ENCODE results near the gene HSPB7.
A peak's percentile ranks its signal among the peaks of the same experiment; 100 is the strongest.
"Not testable (repeated sequence)": the region's sequence is repeated elsewhere in the genome, so short reads cannot be mapped to it uniquely, and the experiment has no call there.

HSPB7 gene

GRCh38 chr1:16048573-16049189 lies 30.8 kb upstream of the HSPB7 start:
- peak; percentile 62 for DNase-seq

DNA sequence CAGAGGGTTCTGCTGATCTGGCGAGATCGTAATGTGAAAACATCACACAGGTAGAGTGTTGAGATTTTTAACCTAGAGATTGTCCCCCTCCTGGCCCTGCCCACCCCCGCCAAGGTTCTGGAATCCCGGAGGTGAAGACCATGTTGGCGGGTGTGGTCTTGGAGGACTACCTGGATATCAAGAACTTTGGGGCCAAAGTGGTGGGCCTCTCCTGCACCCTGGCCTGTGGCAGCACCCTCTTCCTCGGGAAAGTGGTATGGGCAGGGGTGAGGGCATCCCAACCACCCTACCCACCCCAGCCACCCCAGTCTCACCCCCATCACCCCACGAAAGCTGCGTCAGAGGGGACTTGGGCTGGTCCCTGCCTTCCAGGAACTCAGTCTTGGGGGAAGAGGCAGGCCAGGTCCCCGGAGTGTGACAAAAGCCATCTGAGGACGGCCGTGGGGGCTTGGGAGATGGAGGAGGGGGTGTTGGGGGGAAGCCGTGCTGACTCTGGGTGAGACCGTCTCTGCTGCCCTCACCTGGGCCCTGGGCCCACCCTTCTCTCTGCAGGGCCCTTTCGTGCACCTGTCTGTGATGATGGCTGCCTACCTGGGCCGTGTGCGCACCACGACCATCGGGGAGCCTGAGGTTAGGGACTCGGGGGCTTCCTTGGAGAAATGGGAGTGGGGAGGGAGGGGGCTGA lies 30.1 kb upstream of the HSPB7 start:
- DNase-seq = no peak

DNA sequence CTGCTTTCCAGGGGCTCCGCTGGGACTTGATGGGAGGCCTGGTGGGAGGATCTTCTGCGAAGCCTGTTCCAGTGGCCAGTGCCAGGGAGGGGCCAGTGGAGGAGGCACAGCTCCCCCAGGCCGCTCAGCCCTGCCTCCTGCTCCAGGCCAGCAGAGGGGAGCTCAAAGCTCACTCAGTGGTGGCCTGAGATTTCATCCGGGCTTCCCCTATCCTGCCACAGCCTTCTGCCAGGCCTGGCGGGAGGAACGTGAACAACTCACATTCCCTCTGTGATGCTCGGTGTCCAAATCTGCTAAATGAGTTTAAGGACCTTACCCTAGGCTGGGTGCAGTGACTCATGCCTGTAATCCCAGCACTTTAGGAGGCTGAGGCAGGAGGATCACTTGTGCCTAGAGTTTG lies 29.0 kb upstream of the HSPB7 start:
- no peak for DNase-seq

DNA sequence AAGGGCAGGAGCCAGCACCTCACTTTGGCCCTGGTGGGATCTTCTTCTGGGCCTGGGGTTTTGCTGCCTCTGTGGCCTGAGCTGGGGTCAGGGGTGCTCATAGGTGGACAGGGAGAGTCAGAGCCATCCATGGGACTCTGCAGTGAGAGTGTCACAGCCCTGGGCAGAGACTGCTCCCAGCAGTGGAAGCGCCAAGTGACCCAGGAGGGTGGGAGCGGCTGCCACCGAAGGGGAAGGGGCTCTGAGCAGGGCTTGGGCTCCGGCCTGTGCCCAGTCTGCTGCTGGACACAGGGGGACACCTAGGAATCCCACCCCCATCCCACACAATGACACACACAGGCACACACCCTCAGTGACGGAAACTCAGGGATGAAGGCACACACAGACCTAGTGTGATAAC lies 26.1 kb upstream of the HSPB7 start:
- no peak for DNase-seq

GRCh38 chr1:16043521-16043920 lies 25.7 kb upstream of the HSPB7 start, which contains the start of gene CLCNKB:
TSS of gene CLCNKB (plus strand) at chr1:16043782. CDS start at chr1:16044493, 711 bp downstream.
- DNase-seq = no peak

GRCh38 chr1:16042654-16043053 lies 24.8 kb upstream of the HSPB7 start:
- not testable (repeated sequence) for DNase-seq

DNA sequence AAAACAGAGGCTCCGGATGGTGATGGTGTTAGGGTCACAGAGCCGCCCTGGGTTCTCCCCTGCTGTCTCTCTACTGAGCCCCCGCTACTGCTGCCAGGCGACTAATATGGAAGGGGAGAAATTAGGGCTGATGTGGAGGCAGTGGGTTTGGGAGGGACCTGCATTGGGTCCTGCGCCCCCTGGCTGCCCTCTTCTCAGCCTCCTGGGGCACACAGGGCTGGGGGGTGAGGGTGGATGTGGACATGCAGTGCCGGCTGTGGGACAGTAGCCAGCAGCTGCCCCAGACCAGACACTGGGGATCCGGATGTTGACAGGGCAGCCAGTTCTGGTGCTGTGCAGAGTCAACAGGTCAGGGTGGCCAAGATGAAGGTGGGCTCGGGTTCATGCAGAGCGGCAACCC lies 24.3 kb upstream of the HSPB7 start:
- DNase-seq = no peak

DNA sequence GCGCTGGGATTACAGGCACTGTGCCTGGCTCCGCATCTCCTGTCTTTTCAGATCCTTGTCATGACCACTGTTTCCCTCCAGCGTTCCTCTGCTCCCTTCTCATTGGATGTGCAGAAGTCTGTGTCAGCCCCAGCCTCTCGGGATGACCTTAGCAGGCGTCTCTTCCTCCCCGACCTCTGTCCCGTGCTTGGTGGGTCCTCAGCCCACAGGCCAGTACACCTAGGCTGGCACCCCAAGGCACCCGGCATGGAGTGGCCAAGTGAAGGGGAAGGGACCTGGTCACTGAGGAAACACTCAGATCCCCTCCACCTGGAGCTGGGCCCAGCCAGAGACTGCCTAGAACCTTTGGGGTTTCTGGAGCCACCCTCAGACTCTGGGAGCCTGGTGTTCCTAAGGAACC lies 23.4 kb upstream of the HSPB7 start:
- no peak for DNase-seq

GRCh38 chr1:16039871-16040270 lies 22.0 kb upstream of the HSPB7 start:
- not testable (repeated sequence) for DNase-seq

DNA sequence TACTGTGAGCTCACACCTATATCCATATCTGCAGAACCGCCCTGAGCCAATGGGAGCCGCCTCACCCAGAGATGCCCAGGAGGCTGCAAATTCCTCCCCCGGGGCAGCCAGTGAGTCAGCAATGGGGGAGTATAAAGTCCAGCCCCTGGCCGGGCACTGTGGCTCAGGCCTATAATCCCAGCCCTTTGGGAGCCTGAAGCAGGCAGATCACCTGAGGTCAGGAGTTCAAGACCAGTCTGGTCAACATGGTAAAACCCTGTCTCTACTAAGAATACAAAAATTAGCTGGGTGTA lies 20.7 kb upstream of the HSPB7 start:
- DNase-seq = no peak

- not testable (repeated sequence) for DNase-seq
Observed at GRCh38 chr1:16036461-16036860, 18.6 kb upstream of the HSPB7 start.

DNA sequence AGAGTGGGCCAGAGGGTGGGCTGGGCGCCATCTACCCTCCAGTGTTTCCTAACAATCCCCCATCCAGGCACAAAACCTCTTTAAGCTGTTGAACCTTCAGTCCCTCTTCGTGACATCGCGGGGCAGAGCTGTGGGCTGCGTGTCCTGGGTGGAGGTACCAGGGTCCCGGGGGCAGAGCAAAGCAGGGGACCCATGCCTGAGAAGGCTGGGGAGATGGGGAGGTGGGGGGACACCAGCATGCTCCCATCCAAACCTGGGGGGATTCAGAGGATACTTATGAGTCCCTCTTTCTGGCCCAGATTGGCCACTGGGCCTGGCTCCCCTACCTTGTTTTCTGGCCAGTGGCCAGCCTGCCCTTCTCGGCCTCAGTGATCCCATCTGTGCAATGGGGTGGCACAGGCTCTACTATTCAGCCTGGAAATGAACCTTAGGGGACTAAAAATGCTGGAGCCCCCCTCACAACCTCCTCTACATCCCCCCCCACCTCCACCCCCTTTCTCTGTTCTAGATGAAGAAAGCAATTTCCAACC lies 15.3 kb upstream of the HSPB7 start:
- not testable (repeated sequence) for DNase-seq

DNA sequence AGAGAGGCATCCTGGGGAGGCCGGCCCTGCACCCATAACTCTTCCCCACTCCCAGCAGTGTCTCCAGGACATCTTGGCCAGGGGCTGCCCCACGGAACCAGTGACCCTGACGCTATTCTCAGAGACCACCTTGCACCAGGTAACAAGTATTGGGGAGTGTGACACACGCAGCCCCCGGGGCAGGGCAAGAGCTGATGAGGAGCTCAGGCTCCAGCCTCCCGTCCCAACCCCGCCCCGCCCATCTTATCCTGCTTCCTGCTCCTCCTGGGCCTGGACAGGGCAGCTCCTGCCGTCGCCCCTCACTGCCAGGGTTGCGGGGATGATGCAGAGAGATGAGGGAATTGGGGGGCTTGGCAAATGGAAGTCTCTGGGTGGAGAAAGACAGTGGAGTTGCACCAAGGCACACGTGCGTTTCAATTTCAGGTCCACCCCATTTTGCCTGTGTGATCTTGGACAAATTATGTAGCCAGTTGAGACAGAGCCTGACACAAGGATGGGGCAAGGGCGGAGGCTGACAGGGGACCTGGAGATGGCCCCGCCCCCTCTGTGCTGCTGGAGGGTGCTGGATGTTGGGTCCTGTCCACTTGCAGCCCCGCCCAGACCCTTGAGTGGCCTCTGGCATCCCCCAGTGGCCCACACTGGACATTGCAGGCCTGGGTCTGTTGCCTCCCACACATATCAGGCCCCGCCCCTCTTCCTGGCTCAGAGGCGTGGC lies 14.7 kb upstream of the HSPB7 start:
- DNase-seq = peak; percentile 86

DNA sequence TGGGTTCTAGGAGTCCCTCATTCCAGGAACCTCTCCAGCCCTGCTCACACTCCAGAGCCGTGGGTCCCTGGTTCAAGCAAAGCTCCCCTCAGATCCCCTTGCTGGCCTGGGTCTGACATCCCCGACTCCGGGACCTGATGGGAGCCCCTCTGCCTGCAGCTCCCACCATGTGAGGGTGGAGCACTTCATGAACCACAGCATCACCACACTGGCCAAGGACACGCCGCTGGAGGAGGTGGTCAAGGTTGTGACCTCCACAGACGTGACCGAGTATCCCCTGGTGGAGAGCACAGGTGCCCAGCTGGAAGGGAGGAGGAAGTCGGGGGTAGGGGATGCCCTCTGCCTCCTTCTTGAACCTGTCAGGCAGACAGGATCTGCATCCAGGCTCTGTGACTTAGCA lies 13.7 kb upstream of the HSPB7 start:
- DNase-seq = no peak

DNA sequence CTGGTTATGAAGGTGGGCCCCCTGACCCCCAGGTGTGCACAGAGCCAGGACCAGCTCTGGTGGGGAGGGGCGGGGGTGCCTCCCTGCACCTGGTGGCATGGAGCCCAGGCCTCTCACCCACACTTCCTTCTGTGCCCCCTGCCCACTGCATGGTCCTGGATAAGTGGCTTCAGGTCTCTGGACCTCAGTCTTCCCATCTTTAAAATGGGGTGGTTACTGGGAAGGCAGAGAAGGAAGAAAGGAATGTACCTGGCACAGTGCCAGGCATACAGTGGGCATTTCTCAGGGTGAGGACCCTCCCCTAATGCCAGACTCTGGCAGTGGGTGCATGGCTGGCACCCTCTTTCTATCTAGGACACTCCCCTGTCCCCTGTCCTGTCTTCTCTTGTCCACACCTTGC lies 11.4 kb upstream of the HSPB7 start:
- no peak for DNase-seq

- not testable (repeated sequence) for DNase-seq
Observed at GRCh38 chr1:16029003-16029268, 11.1 kb upstream of the HSPB7 start.

DNA sequence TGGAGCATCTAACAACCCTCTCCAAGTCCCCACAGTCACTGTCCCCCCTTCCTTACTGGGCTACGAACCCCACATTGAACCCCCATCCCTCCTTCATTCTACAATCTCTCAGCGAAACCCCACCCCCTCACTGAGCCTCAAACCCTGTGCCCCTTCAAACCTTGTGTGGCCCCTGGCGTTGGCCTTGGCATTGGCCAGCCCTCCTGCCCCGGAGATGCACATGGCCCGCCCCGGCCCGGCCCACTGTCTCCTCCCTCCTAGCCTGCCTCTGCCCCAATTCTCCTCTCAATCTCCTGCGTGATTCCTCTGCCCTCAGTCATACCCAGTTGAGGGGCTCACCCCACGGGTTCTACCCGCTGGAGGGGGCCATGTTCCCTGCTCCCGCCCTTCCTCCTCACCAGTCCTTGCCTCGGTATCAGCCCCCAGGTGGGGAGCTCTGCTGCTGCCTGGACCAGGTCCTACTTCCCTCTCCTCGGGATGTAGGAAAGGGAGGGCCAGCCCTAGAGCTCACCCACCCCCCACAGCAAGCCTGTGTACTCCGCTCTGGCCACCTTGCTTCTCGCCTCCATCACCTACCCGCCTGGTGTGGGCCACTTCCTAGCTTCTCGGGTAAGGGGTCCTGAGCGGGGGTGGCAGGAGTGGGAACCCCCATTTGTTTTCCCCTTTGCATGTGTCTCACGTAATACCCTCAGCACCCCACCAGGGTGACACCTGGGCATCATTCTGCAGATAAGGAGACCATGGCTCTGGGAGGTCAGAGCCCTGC lies 10.6 kb upstream of the HSPB7 start:
- DNase-seq = no peak

- no peak for DNase-seq
Observed at GRCh38 chr1:16026723-16027484, 9.1 kb upstream of the HSPB7 start.

- DNase-seq = not testable (repeated sequence)
Observed at GRCh38 chr1:16026302-16026701, 8.5 kb upstream of the HSPB7 start.

- DNase-seq = no peak
Observed at GRCh38 chr1:16023050-16023653, 5.3 kb upstream of the HSPB7 start.

GRCh38 chr1:16022393-16022792 lies 4.5 kb upstream of the HSPB7 start:
- DNase-seq = no peak

DNA sequence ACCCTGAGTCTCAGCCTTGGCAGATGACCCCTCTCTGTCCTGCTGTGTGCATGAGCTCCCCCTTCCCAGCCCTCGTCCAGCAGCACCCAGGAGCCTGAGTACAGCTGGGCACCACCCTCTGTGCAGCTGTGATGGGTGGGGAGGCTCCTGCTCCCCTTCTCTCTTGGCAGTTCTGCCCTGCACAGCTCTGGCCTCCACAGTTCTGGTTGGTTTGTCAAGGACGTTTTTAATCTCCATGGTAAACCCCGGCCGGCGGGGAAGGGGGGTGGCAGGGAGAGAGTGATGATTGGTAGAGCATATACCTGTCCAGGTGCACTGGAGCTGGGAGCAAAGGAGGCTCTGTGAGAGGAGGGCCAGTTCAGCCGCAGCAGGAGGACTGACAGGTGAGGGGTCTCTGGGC lies 3.8 kb upstream of the HSPB7 start, which contains the start of gene CLCNKA:
TSS of gene CLCNKA (plus strand) at position 356 of the 400 bp plus-strand sequence. CDS start 584 bp downstream, outside the sequence.
- DNase-seq = no peak
